HG03342 (cell line): ENCODE data around the gene CARS1.
"Not testable (repeated sequence)": the region's sequence is repeated elsewhere in the genome, so short reads cannot be mapped to it uniquely, and the experiment has no call there.

Experiments used
- ATAC-seq: cut with Tn5 transposase; IDR thresholded peaks from one replicate; pipeline ENCODE4 v1.9.1; 2021; ENCODE audit warnings: mild to moderate bottlenecking, moderate library complexity; ENCODE audit not compliant: unreplicated experiment

The CARS1 gene

DNA sequence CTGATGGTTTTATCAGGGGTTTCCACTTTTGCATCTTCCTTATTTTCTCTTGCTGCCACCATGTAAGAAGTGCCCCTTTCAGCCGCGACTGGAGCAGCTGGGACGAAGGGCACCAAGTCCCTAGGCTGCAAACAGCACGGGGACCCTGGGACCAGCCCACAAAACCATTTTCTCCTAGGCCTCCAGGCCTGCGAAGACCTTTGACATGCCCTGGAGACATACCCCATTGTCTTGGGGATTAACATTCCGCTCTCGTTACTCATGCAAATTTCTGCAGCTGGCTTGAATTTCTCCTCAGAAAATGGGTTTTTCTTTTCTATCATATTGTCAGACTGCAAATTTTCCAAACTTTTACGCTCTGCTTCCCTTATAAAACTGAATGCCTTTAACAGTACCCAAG lies 6.7 kb upstream of the CARS1 start:
- ATAC-seq = not testable (repeated sequence)

DNA sequence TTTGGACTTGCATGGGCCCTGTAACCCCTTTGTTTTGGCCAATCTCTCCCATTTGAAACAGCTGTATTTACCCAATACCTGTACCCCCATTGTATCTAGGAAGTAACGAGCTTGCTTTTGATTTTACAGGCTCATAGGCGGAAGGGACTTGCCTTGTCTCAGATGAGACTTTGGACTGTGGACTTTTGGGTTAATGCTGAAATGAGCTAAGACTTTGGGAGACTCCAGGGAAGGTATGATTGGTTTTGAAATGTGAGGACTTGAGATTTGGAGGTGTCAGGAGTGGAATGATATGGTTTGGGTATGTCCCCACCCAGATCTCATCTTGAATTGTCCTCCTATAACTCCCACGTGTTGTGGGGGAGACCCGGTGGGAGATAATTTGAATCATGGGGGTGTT lies 6.2 kb upstream of the CARS1 start:
- ATAC-seq = not testable (repeated sequence)

DNA sequence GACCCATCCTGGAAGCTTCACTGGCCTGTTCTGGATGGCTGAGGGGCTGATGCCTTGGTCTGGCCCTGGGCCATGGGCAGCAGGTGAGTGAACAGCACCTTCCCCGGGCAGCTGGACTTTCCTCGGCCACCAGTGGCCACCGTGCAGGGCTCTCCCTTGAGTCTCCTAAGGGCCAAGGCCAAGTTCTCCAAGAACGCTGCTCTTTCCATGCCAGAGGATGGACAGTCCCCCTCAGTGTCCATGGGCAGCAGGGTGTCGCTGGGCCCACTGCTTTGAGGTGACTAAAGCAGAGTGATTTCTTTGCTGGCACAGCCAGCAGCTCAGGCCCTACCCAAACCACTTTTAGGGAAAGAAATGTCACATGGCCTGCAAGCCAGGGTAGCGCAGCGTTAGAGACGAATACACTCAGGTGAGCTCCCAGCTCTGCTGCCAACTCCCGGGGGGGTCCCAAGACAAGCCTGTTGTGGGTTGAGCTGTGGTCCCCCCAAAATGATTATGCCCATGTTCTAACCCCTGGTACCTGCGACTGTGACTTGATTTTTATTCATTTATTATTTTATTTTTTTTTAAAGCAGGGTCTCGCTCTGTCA lies 3.3 kb upstream of the CARS1 start:
- ATAC-seq = no peak

DNA sequence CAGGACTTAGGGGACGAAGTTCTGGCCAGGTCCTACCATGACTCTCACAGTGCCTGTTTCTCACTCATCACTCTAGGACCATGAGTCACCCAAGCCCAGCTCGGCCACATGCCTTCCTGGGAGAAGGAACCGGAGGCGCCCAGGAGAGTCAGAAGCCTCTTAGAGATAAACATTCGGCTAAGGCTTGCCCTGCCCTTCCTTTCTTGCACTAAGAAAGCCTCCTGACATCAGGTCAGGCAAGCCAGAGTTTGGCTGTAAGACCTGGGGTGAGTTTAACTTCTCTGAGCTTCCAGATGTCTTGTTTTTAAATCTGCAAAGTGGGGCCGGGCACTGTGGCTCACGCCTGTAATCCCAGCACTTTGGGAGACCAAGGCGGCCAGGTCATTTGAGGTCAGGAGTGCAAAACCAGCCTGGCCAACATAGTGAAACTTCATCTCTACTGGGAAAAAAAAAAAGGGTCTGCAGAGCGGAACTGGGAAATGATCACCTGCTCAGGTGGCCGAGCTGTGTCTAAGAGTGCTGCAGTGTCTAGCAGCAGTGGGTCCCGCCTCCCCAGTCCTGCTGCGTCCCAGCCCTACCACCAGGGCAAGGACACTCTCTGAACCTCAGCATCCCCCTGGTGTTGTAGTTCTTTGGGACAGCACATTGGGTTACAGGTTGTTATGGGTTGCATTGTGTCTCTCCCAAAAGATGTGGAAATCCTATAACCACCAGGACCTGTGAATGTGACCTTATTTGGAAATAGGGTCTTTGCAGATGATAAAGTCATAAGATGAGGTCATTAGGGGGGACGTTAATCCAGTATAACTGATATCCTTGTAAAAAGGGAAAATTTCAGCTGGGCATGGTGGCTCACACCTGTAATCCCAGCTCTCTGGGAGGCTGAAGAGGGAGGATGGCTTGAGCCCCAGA lies 1.8 kb upstream of the CARS1 start:
- no peak for ATAC-seq

DNA sequence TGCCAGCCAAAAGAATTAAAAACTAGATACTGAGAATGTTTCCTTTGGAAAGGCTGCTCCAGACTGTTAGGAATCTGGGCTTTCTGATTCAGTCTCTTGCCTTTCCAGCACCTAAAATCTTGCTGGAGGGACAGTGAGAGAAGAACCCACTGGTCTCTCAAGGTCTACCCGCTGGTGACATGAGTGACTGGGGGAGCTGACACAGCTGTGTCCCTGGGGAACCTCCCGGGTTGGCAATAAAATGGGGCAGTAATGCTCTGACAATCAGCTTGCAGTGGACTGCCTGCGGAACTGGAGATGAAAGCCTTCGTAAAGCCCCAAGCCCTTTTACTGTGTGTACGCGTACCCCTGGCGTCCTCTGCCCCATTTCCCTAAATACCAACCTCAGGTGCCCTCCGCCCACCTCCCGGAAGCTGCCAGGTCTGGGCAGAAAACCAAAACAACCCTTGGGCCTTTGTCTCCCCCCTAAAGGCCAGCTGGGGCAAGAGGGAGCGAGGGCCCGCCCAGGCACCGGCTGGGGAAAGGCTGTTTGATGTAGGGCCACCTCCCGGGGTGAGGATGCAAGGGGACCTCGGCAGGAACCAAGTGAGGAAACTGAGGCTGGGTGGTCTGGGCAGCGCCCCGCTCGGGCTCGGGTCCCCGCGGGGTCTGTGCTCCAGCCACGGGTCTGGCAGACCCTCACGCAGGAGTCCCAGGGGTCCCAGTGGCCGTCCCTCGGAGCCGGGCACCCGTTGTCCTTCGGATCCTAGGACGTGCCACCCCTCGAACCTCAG lies 741 bp downstream of the CARS1 start:
- ATAC-seq = no peak

DNA sequence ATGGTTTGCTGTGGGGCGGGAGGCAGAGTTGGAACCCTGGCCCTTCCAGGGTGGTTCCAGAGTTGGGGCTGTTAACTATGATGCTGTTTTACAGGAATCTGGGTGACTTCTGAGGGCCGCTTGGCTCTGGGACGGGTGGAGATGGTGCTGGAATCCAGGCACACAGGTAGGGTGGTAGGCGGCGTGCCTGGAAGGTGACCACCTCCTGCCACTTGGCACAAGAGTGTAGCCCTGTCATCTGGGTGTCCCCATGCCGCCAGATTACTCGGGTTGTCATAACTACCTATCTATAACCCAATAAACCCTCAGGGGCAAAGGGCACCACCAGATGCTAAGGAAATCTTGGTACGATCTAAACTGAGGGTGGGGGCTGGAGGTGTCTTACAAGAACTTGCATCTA lies 1.3 kb downstream of the CARS1 start:
- no peak for ATAC-seq

DNA sequence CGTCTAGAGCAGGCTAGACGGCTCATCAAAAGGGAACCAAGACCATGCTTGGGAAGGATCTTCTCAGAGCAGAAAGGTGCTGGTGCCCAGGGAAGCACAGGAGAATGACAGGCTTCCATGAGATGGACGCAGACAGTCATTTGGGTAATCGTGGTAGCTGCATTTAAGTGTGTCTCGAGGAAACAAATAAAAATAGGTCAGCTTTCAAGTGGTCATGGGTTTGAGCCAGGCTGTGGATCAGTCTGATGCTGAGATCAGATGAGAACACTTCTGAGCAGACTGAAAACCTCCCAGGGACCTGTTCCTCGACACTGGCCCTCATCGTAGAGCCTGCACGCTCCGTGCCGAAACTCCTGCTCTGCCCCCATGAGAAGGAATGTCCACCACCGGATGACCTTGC lies 4.7 kb downstream of the CARS1 start:
- no peak for ATAC-seq

DNA sequence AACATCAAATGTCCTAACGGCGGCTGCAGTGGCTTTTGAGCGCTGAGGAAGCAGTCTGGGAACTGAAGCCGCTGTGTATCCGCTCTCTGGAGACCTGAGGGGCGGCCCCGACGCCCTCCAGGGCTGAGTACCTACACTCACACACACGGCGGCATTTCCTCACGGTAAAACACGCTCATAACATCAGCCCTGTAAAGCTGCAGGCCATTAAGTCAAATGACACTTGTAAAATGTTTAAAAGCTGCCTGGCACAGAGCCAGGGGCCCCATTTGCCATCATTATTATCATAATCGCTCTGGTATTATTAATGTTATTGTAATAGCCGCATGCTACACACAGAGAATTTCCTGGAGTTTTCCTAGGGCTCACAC lies 5.1 kb downstream of the CARS1 start:
- no peak for ATAC-seq

DNA sequence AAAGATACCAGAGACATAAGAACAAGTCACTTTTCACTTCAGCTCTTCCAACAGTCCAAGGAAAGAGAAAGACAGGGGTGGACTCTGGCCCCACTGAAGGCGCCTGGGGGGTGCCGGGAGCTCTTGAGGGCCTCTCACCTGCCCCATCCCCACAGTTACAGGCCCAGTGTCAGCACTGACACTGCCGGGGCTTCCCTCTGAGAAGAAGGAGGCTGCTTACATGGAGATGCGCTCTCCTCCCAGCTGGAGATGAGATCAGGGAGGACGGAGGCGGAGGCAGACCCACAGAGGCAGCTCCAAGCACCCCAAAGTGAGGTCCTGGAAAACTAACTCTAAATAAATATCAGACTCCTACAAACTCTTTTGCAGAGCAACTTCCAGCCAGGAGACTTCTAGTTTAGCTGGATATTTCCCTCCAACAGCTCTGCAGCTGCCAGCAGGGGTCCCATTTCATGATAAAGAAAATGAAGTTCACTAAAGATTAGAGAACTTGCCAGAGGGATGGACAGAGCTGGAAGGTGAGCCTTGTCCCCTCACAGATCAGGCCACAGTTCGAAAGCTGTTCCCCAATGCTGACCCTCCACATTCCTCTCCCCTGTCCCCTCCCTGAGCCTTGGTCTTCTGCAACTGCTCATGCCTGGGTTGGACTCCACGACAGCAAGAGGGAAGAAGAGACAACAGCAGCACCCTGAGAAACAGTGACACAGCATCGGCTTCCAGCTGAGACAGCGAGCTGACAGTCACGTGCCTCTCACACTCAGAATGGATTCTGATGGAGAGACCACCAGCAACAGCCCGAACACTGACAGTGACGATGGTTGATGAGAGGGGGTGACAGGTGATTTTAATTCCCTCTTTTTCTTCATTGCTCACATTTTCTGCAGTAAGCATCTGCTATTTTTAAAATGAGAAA lies 5.8 kb downstream of the CARS1 start:
- ATAC-seq = no peak

DNA sequence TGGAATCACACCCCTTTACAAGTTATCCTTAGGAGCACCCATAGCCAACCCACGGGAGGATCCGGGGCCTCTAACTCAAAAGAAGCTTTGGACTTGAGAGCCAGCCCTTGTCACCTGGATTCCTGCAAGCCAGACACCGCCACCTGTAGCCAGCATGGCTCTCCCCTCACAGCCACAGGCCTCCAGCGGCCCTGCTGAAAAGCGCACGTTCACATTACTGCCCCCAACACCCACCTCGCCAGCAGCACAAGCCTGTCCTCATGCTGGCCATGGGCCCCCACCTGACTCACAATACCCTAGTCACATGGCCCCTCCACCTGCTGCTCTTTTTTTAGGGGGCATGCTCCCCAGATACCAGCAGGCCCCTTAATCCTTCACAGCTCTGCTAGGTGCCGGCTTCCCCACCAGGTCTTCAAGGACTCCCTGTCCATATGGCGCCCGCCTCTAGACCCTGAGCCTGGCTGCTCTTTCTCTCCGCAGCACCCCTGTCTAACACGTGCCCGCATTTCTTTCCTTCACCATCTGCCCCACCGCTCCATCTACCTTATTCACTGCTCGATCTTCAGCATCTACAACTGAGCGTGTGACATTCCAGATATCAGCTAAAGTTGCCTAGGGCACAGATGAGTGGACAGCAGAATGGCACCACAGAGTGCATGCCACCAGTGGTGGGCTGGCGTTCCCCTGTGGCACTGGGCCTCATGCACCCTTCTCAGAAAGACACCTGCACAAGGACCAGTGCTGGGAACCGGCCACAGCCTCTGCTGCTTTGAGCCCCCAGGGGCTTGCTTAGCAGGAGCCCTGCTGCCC lies 6.6 kb downstream of the CARS1 start:
- ATAC-seq = no peak

DNA sequence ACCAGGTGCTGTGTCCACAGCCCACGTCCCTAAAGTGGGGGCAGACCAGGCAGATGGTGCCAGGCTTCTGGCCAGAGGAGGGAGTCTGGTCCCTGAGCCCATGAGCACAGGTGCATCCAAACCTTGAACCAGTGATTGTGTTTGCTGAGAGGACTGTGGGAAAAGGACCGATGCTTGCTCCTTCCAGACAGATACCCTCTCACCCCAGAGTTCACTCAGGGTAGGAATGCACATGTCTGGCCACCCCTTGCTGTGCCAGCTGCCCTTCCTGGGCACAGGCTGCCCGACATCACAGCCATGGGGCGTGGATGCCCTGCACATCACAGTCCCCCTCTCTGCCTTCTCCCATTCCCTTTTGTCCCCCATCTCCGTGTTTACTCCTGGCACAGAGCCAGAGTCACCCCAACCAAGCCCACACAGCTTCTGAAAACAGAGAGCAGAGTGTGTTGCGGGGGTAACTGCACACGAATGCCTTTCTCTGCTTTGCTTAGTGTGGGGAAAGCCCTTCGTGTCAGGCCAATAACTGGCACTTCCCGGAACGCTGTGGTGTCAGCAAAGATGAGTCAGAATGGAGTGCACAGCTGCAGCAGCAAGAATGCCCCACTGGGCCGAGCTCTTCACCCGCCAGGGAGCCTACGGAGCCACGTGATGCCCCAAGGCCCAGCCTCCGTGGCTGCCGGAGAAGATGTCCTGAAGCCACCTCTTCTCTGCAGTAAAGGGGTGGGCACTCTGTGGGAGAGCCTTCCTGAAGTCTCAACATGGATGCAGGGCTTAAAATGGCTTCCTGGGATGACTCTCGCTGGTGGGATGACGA lies 7.6 kb downstream of the CARS1 start:
- ATAC-seq = peak; percentile 90

DNA sequence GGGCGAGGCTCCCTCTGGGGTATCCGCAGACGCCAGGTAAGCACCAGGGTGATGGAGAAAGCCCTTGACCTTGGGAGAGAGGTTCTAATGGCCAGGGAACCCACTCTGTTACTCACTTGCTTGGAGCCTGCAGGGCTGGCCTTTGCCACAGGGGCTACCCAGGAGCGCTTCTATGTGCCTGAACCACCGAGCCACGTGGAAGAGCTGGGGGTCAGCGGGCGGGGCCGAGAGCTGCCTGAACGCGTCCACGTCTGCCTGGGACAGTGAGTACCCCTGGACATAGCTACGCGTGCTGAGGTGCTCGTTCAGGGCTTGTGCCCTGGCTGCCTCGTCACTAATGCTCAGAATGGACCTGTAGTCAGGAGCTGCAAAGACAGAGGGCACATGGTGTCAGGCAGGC lies 9.6 kb downstream of the CARS1 start:
- no peak for ATAC-seq

DNA sequence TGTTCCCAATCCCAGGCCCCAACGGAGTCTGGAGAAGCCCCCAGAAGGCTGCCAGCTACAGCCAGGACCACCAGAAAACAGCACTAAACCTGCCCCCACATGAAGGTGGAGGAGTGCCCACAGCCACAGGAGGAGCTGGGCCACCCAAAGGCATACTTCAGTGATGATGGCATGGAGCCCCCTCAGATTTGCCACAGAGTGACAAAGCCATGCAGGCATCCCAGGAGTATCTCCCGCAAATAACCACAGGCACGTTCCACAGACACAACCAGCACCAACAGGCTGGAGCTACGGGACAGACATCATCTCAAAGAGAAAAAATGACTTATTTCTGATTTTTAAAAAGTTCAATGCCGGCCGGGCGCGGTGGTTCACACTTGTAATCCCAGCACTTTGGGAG lies 10.6 kb downstream of the CARS1 start:
- ATAC-seq = no peak

DNA sequence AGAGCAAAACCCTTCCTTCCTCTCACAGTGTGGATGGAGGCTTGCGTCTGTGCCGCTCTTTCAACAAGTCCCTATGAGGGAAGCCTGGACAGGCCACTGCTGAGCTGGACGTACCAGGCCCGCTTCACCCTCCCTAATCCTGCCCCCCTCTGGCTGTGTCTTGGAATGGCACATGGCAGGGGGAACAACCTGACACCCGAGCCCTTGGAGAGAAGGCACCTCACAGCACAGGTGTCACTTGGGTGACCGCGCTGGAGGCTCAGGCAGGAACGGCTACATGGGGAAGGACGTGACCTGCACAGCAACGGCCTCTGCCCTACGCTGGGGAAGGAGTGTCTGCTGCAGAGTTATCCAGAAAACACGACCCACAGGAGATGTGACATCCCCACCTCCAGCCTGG lies 11.0 kb downstream of the CARS1 start:
- ATAC-seq = no peak

DNA sequence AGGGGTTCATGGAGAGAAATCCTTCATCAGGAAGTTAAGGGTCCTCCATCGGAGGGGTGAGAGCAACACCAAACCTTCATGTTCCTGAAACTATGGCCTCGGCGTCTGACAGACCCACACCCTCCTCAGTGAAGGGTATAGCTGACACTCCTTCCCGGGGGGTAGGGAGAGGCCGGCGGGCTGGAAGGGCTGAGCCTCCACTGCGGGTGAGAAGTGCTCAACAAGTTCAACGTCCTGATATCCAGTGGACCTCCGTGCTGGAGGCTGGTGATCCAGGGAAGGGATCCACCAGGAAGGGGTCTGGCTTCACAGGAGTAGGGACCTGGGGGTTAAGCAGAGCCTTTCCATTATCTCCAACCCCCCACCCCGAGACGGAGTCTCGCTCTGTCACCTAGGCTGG lies 12.3 kb downstream of the CARS1 start:
- ATAC-seq = no peak

DNA sequence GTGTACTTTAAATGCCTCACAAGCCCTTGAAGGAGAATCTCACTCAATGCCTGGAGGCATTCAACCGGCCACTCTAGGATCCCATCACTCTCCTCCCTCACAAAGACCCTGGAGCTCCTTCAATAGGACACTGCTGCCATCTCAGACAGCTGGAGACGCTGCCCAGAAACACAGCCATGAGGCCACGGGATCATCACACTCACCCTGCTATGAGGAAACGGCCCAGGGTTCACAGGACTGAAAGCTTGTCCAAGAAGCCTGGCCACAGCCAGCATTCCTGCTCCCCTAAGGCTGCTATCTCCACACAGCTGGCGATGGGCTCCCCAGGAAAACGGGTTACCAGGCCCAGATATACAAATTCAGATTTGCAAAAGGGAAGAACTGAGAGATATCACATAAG lies 13.2 kb downstream of the CARS1 start:
- ATAC-seq = no peak

DNA sequence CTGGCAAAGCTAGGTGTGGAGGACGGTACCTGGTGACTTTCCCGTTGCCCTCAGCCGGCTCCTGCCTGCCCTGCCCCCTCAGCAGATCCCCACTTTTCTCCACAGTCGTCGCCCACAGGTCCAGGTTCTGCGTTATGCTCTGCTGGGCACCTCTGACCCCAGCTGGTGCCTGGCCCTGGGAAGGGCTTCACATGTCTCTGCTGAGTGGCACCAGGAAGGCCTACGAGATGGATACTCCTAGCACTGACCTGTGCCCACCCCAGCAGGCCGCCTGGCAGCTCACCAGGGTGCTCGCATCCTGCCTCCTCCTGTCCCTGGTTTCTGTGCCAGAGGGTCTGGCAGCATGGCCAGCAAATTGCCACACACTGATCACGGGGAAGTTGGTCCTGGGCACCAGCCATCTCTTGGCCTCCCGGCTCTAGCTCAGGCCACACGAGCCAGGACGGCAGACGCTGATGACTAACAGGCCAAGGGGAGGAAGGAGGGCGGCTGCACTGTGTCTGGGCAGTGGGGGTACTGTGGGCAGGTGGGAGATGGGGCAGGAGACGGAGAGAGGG lies 13.8 kb downstream of the CARS1 start:
- no peak for ATAC-seq

DNA sequence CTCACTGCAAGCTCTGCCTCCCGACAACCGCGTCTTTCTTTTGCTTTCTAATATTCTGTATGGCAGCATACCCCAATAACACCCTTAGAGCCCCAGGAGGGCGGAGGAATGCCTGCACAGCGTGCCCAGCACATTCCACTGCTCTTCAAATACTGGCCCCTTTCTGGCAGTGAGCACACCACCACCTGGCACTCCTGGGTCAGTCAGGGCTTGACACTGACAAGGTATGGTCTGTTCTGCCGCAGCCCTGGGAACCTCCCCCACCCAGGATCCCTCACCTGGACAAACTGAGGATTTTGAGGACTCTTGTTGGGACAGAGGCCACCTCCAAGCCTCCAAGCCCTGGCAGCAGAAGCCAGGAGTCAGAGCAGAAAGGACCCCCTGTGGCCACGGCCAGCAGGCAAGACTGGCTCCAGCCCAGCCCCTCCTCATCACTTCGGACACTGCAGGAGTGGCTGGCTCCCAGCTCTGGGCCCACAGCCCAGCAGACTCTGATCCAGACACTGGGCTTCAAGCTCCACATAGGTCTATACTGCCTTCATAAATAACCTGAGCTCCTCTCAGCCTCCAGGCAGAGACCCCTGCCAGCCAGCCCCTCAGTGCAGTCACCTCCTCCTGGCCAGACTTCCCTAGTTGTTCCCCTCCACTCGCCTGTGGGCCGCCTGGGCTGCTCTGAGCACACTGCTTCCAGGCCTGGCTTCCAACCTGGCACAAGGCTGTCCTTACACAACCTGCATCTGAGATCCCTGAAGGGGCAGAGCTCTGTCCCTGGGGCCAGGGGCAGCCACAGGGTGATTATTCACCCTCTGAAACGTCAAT lies 14.5 kb downstream of the CARS1 start:
- no peak for ATAC-seq
